Middle frontal gyrus (tissue), 1 donor: Measurements from ENCODE around the gene SBNO2.

Experiments used
- DNase-seq: peaks from one replicate; pipeline ENCODE4 v3.0.0-alpha.2; 2015; ENCODE audit warnings: low spot score; ENCODE audit errors: extremely low spot score

SBNO2 gene

DNA sequence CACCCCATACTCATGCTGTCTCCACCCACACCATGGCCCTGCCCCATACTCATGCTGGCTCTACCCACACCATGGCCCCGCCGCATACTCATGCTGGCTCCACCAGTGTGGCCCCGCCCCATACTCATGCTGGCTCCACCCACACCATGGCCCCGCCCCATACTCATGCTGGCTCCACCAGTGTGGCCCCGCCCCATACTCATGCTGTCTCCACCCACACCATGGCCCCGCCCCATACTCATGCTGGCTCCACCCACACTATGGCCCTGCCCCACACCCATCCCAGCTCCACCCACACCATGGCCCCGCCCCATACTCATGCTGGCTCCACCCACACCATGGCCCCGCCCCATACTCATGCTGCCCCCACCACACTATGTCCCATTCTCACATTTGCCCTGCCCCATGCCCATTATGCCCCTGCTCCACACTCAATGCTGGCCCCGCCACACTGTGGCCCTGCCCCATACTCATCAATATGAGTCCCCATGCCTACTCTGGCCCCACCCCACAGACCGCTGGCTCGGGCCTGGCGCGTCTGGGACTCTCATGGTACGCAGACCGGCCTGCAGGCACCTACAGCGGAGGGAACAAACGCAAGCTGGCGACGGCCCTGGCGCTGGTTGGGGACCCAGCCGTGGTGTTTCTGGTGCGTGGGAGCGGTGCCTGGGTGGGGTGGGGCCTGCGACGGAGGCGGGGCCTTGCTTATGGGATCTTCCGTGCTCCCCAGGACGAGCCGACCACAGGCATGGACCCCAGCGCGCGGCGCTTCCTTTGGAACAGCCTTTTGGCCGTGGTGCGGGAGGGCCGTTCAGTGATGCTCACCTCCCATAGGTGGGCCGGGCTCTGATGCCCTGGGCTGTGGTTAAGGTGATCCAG is 110.8 kb downstream of the SBNO2 start:
- DNase-seq: no peak

DNA sequence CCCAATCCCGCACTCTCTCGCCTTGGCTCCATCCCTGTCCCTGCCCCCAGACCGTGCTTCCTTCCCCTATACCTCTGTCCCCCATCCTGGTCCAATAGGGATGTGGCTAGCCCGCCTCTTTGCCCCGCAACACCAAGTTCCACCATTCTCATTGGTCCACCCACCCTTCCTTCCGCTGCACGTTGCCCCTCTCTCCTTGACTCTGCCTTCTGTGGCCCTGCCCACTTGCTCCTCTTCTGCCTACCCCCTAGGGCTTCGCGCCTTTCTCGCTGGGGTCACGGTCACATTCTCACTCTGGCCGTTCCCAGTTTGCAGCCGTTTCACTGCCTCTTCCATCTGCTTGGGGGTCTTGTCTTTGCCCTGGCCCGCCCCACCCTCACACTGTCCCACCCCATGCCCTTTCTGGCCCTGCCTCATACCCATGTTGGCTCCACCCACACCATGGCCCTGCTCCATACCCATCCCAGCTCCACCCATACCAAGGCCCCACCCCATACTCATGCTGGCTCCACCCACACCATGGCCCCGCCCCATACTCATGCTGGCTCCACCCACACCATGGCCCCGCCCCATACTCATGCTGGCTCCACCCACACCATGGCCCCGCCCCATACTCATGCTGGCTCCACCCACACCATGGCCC is 111.6 kb downstream of the SBNO2 start:
- no peak for DNase-seq

DNA sequence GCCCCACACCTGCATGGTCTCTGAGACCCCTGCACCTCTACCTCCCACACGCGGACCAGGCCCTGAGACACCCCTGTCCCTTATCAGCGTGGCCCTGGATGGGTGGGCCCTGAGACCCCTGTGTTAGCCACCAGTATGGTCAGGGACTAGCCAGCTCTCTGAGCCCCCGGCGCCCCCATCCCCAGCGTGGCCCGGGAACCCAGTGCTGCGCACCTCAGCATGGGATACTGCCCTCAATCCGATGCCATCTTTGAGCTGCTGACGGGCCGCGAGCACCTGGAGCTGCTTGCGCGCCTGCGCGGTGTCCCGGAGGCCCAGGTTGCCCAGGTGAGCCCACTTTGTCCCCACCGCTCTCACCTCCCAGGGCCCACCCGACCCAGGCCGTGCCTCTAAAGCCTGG is 112.1 kb downstream of the SBNO2 start:
- DNase-seq: no peak

DNA sequence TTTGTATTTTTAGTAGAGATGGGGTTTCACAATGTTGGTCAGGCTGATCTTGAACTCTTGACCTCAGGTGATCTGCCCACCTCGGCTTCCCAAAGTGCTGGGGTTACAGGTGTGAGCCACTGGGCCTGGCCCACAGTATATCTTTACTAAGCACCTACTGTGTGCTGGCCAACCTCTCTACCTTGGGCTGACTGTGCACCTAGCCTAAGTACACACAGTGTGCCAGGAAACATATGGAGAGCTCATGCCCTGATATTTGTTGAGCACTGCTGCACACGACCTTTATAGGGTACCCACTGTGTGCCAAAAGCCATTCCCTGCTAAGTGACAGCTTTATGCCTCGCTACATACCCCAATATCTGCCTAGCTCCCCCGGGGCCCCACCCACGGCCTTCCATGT is 113.4 kb downstream of the SBNO2 start:
- DNase-seq: no peak

DNA sequence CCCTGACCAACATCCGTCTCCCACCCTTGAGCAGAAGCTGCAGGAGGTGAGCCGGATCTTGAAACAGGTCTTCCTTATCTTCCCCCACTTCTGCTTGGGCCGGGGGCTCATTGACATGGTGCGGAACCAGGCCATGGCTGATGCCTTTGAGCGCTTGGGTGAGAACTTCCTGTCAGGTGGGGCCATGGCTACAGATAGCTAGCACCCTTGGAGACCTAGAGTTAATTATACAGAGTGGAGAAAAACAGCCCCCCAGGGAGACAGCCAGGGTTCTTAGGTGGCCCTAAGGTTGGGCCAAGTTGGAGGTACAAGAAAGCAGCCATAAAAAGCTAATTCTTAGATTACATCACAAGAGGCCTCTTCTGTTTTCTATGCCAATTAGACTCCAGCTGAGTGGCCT is 116.0 kb downstream of the SBNO2 start:
- DNase-seq: no peak
